ENCODE data around the gene CSNK1G2. TPM values are rescaled to one million over a fixed set of nuclear protein-coding genes. Genes with fewer than 3 reads are reported as not detected.

Gene CSNK1G2
- total RNA-seq, 2 donors from 2014 or later: 35.3 to 65.6 TPM

- peak; percentile 70 for ATAC-seq
- Histone ChIP-seq H3K4me3 (no peak overlapping the region), H3K9me3 (no peaks in the 10 kb centered on the region), H3K36me3 (replicated peaks in 1 of 2; ENCODE audit: insufficient read depth in 1 of 2, low read depth in 2 of 2) (peaks cover 0 to 9% of the 10 kb centered on the region in 2 donors), H3K27me3 (no peaks in the 10 kb centered on the region), H3K4me1 (peaks cover 29% of the 10 kb centered on the region), H3K27ac (peak overlapping the region in 1 of 4 donors; percentile 12)
- intact Hi-C loops (cut with DNase I): no loop called here
- 47 to 67% methylated on average over 10 to 23 of the region's 23 CpGs for WGBS, 2 donors
- DNase-seq: peak; percentile 68 to 91 (median 85)
- TF ChIP-seq POLR2A (IDR thresholded peaks at IDR 0.05): no peak
- no peak for TF ChIP-seq CTCF (IDR thresholded peaks at IDR 0.05)
Observed at GRCh38 chr19:1913781-1914577, 27.0 kb upstream of the CSNK1G2 start.

- intact Hi-C loops (cut with DNase I): no loop called here
- Histone ChIP-seq H3K4me1 (peaks cover 20% of the 10 kb centered on the region), H3K4me3 (no peak overlapping the region), H3K27ac (no peak overlapping the region), H3K27me3 (no peaks in the 10 kb centered on the region), H3K36me3 (replicated peaks in 1 of 2; ENCODE audit: insufficient read depth in 1 of 2, low read depth in 2 of 2) (peaks cover 0 to 10% of the 10 kb centered on the region in 2 donors), H3K9me3 (no peaks in the 10 kb centered on the region)
- DNase-seq (no peak), ATAC-seq (no peak)
- WGBS, 2 donors: 91 to 100% methylated on average over 1 to 22 of the region's 23 CpGs
- no peak for TF ChIP-seq CTCF (IDR thresholded peaks at IDR 0.05)
- no peak for TF ChIP-seq POLR2A (IDR thresholded peaks at IDR 0.05)
Observed at GRCh38 chr19:1914826-1915341, 26.1 kb upstream of the CSNK1G2 start.

GRCh38 chr19:1917146-1917545 is 23.8 kb upstream of the CSNK1G2 start:
- Histone ChIP-seq H3K4me1 (peaks cover 17% of the 10 kb centered on the region), H3K36me3 (replicated peaks in 1 of 2; ENCODE audit: insufficient read depth in 1 of 2, low read depth in 2 of 2) (peaks cover 0 to 17% of the 10 kb centered on the region in 2 donors), H3K9me3 (no peaks in the 10 kb centered on the region), H3K4me3 (no peak overlapping the region), H3K27me3 (no peaks in the 10 kb centered on the region), H3K27ac (no peak overlapping the region)
- intact Hi-C loops (cut with DNase I): no loop called here
- WGBS, 2 donors: 80 to 92% methylated on average over 17 of the region's 17 CpGs
- DNase-seq (no peak), ATAC-seq (no peak)
- no peak for TF ChIP-seq CTCF (IDR thresholded peaks at IDR 0.05)
- TF ChIP-seq POLR2A (IDR thresholded peaks at IDR 0.05): no peak

GRCh38 chr19:1917926-1918325 is 23.0 kb upstream of the CSNK1G2 start:
- Histone ChIP-seq H3K36me3 (replicated peaks in 1 of 2; ENCODE audit: insufficient read depth in 1 of 2, low read depth in 2 of 2) (peaks cover under 1 to 15% of the 10 kb centered on the region in 2 donors), H3K27ac (no peak overlapping the region), H3K27me3 (no peaks in the 10 kb centered on the region), H3K9me3 (no peaks in the 10 kb centered on the region), H3K4me3 (no peak overlapping the region), H3K4me1 (peaks cover 17% of the 10 kb centered on the region)
- no peak for ATAC-seq
- 95 to 97% methylated on average over 18 to 25 of the region's 25 CpGs for WGBS, 2 donors
- no peak for TF ChIP-seq POLR2A (IDR thresholded peaks at IDR 0.05)
- no peak for TF ChIP-seq CTCF (IDR thresholded peaks at IDR 0.05)
- DNase-seq: no peak
- intact Hi-C loops (cut with DNase I): no loop called here
